Panc1 (cell line): ENCODE data around the gene OLFM3. TPM values are rescaled to one million over a fixed set of nuclear protein-coding genes. Genes with fewer than 3 reads are reported as not detected.

ENCODE experiments used
- ATAC-seq: fragments of 200-7000 bp; cut with Tn5 transposase; 2 replicates; pipeline ENCODE4 v1.9.1; 2020; ENCODE audit warnings: mild to moderate bottlenecking, moderate library complexity
- BruUV-seq: library from RNA; stranded (reverse); fragments of 400-500 nt; replicated peaks from 2 replicates; lab custom pipeline; 2021; lab: Mats Ljungman, UMichigan
- CTCF ChIA-PET: fragments of 300-600 bp; sonication (Branson Sonifier 250); formaldehyde crosslinking; loops from one replicate; lab custom pipeline; 2022; ENCODE audit warnings: antibody characterized with exemption; lab: Charles Lee
- POLR2A ChIA-PET: fragments of 300-600 bp; sonication (Branson Sonifier 250); formaldehyde crosslinking; loops from one replicate; lab custom pipeline; 2022; ENCODE audit warnings: antibody characterized with exemption; lab: Charles Lee
- DNase-seq: peaks from one replicate; pipeline ENCODE4 v3.0.0-alpha.2; 2010; ENCODE audit warnings: low read depth, low spot score
- H3K27ac ChIP-seq: 2 replicates; pipeline ENCODE4 v1.5.1; 2011; ENCODE audit warnings: mild to moderate bottlenecking, low read length, inconsistent platforms
- H3K27me3 ChIP-seq: fragments of 200-500 bp; sonication (Bioruptor generic); 2 replicates; pipeline ENCODE4 v1.6.0; 2014; ENCODE audit warnings: low read length, inconsistent platforms; ENCODE audit not compliant: control insufficient read depth, insufficient read depth
- H3K36me3 ChIP-seq: fragments of 200-500 bp; sonication (Bioruptor generic); 2 replicates; pipeline ENCODE4 v1.5.1; 2014; ENCODE audit warnings: inconsistent platforms, mild to moderate bottlenecking, low read length, moderate library complexity; ENCODE audit not compliant: control insufficient read depth, insufficient read depth
- H3K4me1 ChIP-seq: 2 replicates; pipeline ENCODE4 v1.5.1; 2011; ENCODE audit warnings: inconsistent platforms, mild to moderate bottlenecking, low read length, moderate library complexity; ENCODE audit not compliant: control insufficient read depth, insufficient read depth
- H3K4me3 ChIP-seq, 2 experiments: 2 replicates each; pipeline ENCODE4 v1.5.1; 2011 to 2012; ENCODE audit warnings: low read depth in 2 of 2, low read length in 2 of 2, mild to moderate bottlenecking in 2 of 2, inconsistent platforms in 1 of 2, moderate library complexity in 1 of 2
- H3K9me3 ChIP-seq: fragments of 200-500 bp; sonication (Bioruptor generic); 2 replicates; pipeline ENCODE4 v1.5.1; 2014; ENCODE audit warnings: low read depth, mild to moderate bottlenecking, inconsistent platforms, low read length, moderate library complexity; ENCODE audit not compliant: control insufficient read depth, insufficient read depth
- POLR2AphosphoS5 ChIP-seq: IDR thresholded peaks from 2 replicates; pipeline ENCODE4 v1.6.1; 2012; ENCODE audit warnings: mild to moderate bottlenecking, low read depth, low read length, moderate library complexity
- SIN3A ChIP-seq: IDR thresholded peaks from 2 replicates; pipeline ENCODE4 v1.6.1; 2012; ENCODE audit warnings: low read depth, mild to moderate bottlenecking, low read length, moderate library complexity, borderline replicate concordance; ENCODE audit not compliant: insufficient read depth
- TCF7L2 ChIP-seq: IDR thresholded peaks from 2 replicates; pipeline ENCODE4 v1.6.1; 2011; ENCODE audit warnings: mild to moderate bottlenecking, low read depth, low read length, inconsistent platforms
- in situ Hi-C: cut with HindIII; loops from 2 replicates; pipeline ENCODE4 v1.10.0; 2016; ENCODE audit warnings: low sequenced_read_pairs, low pct_unique_long_range_greater_than_20kb
- intact Hi-C: fragments of 100-400 bp; cut with micrococcal nuclease; formaldehyde crosslinking; loops from one replicate; pipeline ENCODE4 v1.10.0; 2022; ENCODE audit not compliant: unreplicated experiment
- total RNA-seq: library from RNA; stranded (reverse); gene quantifications from one replicate; pipeline ENCODE4 v1.2.1, GENCODE V29; 2021; ENCODE audit not compliant: unreplicated experiment
- TF ChIP-seq, protein P1 (sequence below), 2 experiments: IDR thresholded peaks; 2 replicates each; pipeline ENCODE4 v1.6.1; 2011 to 2012; ENCODE audit warnings: low read depth in 2 of 2, control low read depth in 1 of 2, low read length in 1 of 2, mild to moderate bottlenecking in 1 of 2, moderate library complexity in 1 of 2; ENCODE audit not compliant: insufficient read depth in 1 of 2
- TF ChIP-seq, protein P2 (sequence below): fragments of 450-650 bp; IDR thresholded peaks from 2 replicates; pipeline ENCODE4 v1.5.1; 2017; ENCODE audit warnings: mild to moderate bottlenecking

Gene OLFM3
- total RNA-seq, 1 experiment from 2014 or later = not detected

DNA sequence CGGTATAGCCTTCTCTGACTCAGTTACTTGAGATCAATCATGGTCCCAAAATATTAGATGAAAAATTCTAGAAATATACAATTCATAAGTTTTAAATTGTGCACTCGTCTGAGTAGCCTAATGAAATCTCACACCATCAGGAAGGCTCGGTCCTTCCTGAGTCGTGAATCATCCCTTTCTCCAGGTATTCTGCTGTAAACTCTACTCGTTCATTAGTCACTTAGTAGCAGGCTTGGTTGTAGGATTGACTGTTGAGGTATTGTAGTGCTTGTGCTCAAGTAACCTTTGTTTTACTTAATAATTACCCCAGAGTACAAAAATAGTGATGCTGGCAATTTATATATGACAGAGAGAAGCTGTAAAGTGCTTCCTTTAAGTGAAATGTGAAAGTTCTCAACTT is 238.7 kb downstream of the OLFM3 start:
- CTCF ChIA-PET = no interaction called here
- Histone ChIP-seq H3K36me3 (no peaks in the 10 kb centered on the region), H3K9me3 (no peaks in the 10 kb centered on the region), H3K27ac (no peak overlapping the region), H3K4me3 (no peak overlapping the region), H3K4me1 (no peaks in the 10 kb centered on the region), H3K27me3 (no peaks in the 10 kb centered on the region)
- intact Hi-C loops = no loop called here
- TF ChIP-seq SIN3A (no peak), POLR2AphosphoS5 (no peak)
- DNase-seq (no peak), ATAC-seq (no peak)
- in situ Hi-C loops = no loop called here
- POLR2A ChIA-PET = no interaction called here
- BruUV-seq = no TSS peak

DNA sequence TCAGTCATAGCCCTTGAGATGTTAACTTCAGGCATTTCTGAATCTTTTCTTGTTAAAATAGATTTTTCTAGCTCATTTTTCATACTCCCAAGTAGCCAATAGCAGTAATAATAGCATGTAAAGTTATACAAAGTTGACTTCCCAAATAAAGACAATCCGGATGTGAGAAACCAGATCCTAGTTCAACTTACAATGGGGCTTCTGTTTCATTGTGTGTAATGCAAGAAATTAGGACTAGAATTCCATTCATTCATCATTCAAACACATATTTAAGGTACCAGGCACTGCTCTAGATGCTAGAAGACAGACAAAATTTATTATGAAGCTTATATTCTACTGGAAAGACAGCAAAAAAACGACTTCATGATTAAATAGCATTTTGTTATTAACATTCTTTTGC is 240.3 kb downstream of the OLFM3 start:
- no peak overlapping the region for H3K27ac ChIP-seq
- no peak overlapping the region for H3K4me3 ChIP-seq
- H3K27me3 ChIP-seq = no peaks in the 10 kb centered on the region
- BruUV-seq = no TSS peak
- in situ Hi-C loops = no loop called here
- intact Hi-C loops = no loop called here
- DNase-seq = no peak
- no peaks in the 10 kb centered on the region for H3K36me3 ChIP-seq
- H3K4me1 ChIP-seq = no peaks in the 10 kb centered on the region
- ChIA-PET POLR2A (no interaction called here), CTCF (no interaction called here)
- no peak for ATAC-seq
- no peaks in the 10 kb centered on the region for H3K9me3 ChIP-seq
- TF ChIP-seq SIN3A (no peak), POLR2AphosphoS5 (no peak), TCF7L2 (no peak)
- TF ChIP-seq, protein P1, sequence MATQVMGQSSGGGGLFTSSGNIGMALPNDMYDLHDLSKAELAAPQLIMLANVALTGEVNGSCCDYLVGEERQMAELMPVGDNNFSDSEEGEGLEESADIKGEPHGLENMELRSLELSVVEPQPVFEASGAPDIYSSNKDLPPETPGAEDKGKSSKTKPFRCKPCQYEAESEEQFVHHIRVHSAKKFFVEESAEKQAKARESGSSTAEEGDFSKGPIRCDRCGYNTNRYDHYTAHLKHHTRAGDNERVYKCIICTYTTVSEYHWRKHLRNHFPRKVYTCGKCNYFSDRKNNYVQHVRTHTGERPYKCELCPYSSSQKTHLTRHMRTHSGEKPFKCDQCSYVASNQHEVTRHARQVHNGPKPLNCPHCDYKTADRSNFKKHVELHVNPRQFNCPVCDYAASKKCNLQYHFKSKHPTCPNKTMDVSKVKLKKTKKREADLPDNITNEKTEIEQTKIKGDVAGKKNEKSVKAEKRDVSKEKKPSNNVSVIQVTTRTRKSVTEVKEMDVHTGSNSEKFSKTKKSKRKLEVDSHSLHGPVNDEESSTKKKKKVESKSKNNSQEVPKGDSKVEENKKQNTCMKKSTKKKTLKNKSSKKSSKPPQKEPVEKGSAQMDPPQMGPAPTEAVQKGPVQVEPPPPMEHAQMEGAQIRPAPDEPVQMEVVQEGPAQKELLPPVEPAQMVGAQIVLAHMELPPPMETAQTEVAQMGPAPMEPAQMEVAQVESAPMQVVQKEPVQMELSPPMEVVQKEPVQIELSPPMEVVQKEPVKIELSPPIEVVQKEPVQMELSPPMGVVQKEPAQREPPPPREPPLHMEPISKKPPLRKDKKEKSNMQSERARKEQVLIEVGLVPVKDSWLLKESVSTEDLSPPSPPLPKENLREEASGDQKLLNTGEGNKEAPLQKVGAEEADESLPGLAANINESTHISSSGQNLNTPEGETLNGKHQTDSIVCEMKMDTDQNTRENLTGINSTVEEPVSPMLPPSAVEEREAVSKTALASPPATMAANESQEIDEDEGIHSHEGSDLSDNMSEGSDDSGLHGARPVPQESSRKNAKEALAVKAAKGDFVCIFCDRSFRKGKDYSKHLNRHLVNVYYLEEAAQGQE (IDR thresholded peaks at IDR 0.05; ENCODE audit: insufficient read depth in 1 of 2, low read depth in 2 of 2, low read length in 1 of 2) = no peak
- TF ChIP-seq, protein P2, sequence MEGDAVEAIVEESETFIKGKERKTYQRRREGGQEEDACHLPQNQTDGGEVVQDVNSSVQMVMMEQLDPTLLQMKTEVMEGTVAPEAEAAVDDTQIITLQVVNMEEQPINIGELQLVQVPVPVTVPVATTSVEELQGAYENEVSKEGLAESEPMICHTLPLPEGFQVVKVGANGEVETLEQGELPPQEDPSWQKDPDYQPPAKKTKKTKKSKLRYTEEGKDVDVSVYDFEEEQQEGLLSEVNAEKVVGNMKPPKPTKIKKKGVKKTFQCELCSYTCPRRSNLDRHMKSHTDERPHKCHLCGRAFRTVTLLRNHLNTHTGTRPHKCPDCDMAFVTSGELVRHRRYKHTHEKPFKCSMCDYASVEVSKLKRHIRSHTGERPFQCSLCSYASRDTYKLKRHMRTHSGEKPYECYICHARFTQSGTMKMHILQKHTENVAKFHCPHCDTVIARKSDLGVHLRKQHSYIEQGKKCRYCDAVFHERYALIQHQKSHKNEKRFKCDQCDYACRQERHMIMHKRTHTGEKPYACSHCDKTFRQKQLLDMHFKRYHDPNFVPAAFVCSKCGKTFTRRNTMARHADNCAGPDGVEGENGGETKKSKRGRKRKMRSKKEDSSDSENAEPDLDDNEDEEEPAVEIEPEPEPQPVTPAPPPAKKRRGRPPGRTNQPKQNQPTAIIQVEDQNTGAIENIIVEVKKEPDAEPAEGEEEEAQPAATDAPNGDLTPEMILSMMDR = no peak
